Stimulated activated CD8-positive, alpha-beta memory T cell treated with anti-CD3 and anti-CD28 coated beads, Interleukin-7, amount 100 ng/mL, for 1 hour (primary cell): Measurements from ENCODE around the gene KIAA1210.

ENCODE experiments used
- DNase-seq, 2 donors: peaks; one replicate each; pipeline ENCODE4 v3.0.0-alpha.2; 2020; ENCODE audit warnings: low read depth in 2 of 2

Gene KIAA1210

DNA sequence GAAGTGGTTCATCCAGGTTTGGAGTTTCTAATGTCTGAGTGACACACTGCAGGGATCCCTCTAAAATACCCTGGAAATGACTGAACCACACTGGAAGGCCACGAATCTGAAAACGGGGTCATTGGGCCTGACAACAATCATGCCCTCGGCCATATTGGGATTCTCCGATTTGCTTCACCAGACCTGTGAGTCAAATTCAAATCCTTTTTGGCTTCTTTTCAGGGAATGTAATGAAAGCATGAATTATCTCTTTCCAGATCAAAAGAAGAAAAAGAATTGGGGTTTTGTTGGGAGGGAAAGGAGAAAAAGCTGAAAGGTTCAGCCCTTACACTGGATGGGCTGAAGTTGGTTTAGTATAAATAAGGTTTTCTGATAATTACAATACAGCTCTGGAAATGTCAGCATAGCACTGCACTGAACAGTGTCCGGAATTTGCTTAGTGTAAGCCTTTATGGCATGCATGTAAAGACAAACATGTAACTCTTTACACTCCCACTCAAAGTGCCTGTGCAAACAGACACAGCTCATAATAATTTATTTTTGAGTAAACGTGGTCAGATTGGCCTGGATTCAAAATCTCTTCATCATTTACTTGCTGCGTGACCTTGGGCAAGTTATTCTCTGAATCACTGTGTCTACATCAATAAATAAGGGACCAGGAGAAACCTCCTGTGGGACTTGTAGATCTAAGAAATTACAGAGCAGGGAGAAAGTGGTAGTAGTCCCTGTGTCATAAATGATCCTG is 33.4 kb downstream of the KIAA1210 start:
- no peak for DNase-seq

DNA sequence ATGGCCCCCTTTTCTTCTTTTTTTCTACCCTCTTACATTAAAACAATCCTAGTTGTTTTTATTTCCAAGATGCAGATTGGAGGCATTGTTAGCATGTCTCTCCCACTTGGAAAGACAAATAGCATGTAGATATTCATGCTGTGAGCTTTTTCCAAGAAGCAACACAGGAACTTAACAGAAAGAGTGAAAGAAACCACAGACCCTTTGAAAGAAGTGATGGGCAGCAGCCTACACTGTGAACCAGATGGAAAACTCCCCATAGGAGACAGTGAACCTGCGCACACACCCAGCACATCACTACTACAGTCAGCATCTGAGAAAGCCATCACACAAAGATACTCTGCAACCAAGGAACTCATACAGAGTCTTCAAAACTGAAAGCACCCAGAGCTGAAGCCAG is 37.0 kb downstream of the KIAA1210 start:
- no peak for DNase-seq

DNA sequence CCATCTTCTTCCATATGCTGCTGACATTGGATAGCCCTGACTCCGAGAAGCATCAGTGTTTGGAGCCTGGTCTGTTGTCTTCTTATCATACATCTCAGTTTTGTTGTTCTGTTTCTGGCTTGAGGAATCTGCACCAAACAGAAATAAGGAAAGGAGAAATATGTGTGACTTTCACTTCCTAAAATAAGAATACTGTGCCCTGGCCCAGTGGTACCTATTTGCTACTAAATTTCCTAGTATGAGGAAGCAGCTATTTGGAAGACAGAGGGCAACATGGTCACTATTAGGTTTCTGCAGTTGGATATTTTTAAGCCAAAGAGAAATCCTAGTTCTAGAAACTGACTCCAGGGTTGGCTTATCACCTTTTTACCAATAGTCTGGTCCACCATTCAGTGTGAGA is 38.0 kb downstream of the KIAA1210 start:
- no peak for DNase-seq

- DNase-seq = no peak
Measured at GRCh38 chrX:119087121-119087520, 40.5 kb downstream of the KIAA1210 start.

DNA sequence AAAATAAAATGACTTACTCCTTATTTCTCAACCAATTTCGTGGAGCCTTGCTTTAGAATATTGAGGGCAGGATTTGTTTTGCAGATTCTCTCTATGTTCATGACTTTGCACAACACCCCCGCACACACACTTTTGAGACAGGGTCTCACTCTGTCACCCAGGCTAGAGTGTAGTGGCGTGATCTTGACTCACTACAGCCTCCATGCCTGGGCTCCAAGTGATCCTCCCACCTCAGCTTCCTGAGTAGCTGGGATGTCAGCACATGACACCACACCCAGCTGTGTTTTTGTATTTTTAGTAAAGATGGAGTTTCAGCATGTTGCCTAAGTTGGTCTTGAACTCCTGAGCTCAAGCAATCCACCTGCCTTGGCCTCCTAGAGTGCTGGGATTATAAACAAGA is 42.8 kb downstream of the KIAA1210 start:
- no peak for DNase-seq

- no peak for DNase-seq
Measured at GRCh38 chrX:119082278-119082677, 45.3 kb downstream of the KIAA1210 start.

GRCh38 chrX:119075270-119076025 is 52.2 kb downstream of the KIAA1210 start:
- no peak for DNase-seq

GRCh38 chrX:119073911-119074310 is 53.7 kb downstream of the KIAA1210 start:
- no peak for DNase-seq

GRCh38 chrX:119073200-119073905 is 54.3 kb downstream of the KIAA1210 start:
- no peak for DNase-seq

DNA sequence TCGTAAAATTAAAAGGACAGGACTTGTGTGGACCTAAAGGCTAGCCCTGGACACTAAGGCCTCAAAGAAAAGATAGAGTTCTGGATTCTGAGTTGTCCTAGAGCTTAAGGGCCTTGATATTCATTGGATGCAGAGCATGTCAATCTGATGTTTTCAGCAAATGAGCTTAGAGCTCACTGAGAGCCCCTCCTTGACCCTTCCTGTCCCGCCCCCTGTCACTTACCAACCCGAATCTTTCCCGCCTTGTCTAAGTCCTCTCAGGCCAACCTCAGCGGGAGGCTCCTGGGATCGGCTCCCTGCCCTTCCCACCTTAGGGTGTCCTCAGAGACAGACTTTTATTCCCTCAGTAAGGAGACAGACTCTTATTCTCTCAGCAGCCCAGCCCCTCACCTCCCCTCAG is 54.9 kb downstream of the KIAA1210 start, which contains the start of gene CT47C1:
CT47C1 (plus strand) TSS at position 250 of the 400 bp plus-strand sequence. CDS start 233 bp downstream, outside the sequence.
- no peak for DNase-seq

DNA sequence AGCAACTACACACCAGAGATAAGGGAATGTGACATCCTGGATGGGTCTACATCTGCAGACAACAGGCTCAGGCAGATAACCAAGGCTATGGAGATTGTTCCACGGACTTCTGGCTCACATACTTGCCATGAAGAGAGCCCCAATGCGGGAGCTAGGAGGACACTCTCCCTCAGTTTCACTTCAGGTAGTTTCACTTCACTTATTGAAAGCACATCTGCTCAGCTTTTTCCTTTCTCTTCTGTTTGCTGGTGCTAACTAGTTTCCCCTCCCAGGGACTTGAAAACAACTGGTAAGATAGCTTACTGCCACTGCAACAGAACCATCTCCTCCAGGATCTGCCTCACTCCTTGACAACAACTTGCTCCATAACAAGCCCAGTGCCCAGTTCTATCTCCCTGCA is 56.2 kb downstream of the KIAA1210 start:
- DNase-seq = no peak

- DNase-seq = no peak
Measured at GRCh38 chrX:119069762-119070161, 57.9 kb downstream of the KIAA1210 start.

- DNase-seq = no peak
Measured at GRCh38 chrX:119069128-119069527, 58.5 kb downstream of the KIAA1210 start.

DNA sequence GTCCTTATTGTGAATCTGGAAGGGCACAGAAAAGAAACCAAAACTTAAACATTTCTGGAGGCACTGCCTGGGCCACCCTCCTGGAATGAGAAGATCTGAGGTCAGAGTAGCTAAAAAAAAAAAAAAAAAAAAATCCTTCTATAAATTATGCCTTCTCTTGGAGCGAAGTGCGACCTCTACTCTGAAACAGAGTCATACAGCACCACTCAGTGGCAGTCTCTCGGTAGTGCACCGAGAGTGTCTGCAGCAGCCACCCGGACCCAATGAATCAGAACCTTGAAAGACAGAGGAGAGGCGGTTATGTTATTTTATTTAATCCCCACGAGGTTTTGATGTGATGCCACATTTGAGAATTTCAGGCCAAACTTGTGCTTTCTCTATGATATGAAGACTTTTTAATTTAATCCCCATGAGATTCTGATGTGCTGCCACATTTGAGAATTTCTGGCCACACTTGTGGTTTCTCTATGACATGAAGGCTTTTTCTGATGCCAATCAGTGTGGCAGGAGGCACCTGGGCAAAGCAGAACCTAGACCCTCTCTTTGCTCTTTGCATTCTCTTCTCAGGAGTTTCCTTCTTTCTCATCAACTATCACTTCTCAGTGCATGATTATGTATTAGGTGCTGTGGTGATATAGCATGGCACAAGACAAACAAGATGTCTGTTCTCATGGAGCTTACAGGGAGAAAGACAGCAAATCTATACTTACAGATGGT is 60.4 kb downstream of the KIAA1210 start:
- DNase-seq = no peak

DNA sequence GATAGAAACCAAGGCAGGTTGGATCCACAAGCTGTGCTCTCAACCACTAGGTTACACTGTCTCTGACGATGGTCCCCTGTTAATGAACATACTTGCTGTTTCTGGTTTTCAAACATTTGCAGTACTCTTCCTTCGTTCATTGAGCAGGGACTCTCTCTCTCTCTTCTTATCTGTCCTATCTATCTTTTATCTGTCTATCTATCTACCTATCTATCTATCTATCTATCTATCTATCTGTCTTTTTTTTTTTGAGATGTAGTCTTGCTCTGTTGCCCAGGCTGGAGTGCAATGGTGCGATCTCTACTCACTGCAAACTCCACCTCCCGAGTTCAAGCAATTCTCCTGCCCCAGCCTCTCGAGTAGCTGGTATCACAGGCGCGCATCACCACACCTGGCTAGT is 64.2 kb downstream of the KIAA1210 start:
- no peak for DNase-seq

DNA sequence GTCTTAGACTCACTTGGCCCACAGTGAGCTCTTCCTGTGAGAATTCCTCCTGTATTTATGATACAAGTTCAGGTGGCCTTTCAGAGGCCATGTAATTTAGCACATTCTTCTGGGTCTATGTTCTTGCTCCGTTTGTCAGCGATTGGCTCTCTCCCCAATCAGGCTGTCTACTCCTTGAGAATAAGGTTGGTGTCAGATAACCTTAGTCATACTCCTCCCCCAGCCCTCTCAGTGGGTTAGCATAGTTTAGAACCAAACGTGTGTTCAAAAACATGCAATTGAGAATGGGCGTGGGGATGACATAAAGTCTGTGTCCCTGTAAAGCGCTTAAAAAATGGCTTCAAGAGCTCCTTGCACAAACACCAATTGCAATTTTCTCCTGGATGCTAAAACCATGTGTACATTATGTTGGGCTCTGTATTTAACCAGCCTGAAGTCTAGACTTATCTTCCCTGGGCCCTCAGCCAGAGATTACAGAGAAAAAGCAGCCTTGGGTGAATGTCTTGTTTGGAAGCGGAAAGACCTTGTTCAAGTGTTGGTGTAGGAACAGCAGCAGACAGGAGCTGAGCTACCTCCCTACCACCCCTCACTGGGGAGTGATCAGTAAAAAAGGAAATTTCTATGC is 64.8 kb downstream of the KIAA1210 start:
- no peak for DNase-seq

DNA sequence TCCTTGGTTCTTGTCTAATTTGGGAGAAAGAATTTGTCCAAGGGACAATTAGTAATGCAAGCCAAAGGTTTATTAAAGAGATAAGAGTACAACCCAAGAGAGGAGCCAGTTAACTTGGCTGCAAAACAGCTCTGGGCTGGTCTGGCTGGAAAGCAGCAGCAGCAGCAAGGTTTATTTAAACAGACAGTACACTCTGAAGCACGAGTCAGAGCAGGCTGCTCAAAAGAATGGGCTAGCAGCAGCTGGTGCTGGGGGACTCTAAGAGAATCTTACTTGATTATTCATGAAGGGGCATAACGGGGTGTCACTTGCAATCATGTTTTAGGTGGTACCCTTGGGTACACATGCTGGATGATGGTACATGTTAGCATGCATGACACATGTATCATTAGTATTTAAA is 71.9 kb downstream of the KIAA1210 start:
- DNase-seq = no peak

- DNase-seq = no peak
Measured at GRCh38 chrX:119045884-119046283, 81.7 kb downstream of the KIAA1210 start.

- no peak for DNase-seq
Measured at GRCh38 chrX:119042996-119043395, 84.6 kb downstream of the KIAA1210 start.

DNA sequence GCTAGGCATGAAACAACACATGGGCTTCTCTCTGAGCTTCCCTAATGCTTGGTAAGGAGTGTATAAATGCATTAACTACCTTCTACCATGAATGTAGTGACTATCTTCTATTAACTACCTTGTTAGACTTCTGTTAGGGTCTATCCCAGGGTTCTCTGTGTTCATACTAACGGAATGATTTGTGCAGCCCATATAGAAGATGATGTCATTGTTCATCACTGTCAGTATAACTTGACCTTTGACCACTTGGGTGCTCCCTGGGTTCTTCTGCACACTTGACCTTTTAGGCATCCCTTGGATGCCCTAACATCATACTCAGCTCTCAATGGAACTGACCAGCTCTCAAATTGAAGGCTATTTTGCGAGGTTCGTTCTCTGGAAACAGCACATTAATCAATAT is 85.6 kb downstream of the KIAA1210 start:
- DNase-seq = no peak

GRCh38 chrX:119041175-119041574 is 86.4 kb downstream of the KIAA1210 start:
- no peak for DNase-seq
